Central memory CD8-positive, alpha-beta T cell (primary cell): Measurements from ENCODE around the gene MED8.

Experiments used
- ATAC-seq: fragments of 150-1000 bp; cut with Tn5 transposase; replicated peaks from 2 replicates; pipeline ENCODE4 v1.10.0; 2022; ENCODE audit warnings: mild to moderate bottlenecking, moderate FRiP score, moderate number of reproducible peaks; ENCODE audit not compliant: poor library complexity, severe bottlenecking; ENCODE audit errors: extremely low read depth
- DNase-seq, 2 donors: peaks; one replicate each; pipeline ENCODE4 v3.0.0; 2021; ENCODE audit warnings: low spot score in 2 of 2
- H3K27ac Mint-ChIP-seq: one replicate; pipeline ENCODE4 v1.8.0; 2022; ENCODE audit warnings: low read depth, mild to moderate bottlenecking, moderate library complexity, mixed read lengths
- H3K27me3 Mint-ChIP-seq: one replicate; pipeline ENCODE4 v1.8.0; 2022; ENCODE audit warnings: mixed read lengths
- H3K36me3 Mint-ChIP-seq: one replicate; pipeline ENCODE4 v1.8.0; 2022; ENCODE audit warnings: mild to moderate bottlenecking, moderate library complexity, mixed read lengths; ENCODE audit not compliant: insufficient read depth
- H3K4me1 Mint-ChIP-seq: one replicate; pipeline ENCODE4 v1.8.0; 2022; ENCODE audit warnings: mixed read lengths
- H3K4me3 Mint-ChIP-seq: one replicate; pipeline ENCODE4 v1.8.0; 2022; ENCODE audit warnings: mild to moderate bottlenecking, moderate library complexity, mixed read lengths
- H3K9me3 Mint-ChIP-seq: one replicate; pipeline ENCODE4 v1.8.0; 2022; ENCODE audit warnings: mixed read lengths

Gene MED8

GRCh38 chr1:43388613-43389012 is 987 bp downstream of the MED8 start:
- Mint-ChIP-seq H3K36me3 (peaks cover 27% of the 10 kb centered on the region), H3K4me1 (peaks cover 40% of the 10 kb centered on the region), H3K27ac (peak overlapping the region; percentile 17), H3K4me3 (peak overlapping the region; percentile 100), H3K9me3 (no peaks in the 10 kb centered on the region), H3K27me3 (no peaks in the 10 kb centered on the region)
- ATAC-seq (no peak), DNase-seq (no peak)

- Mint-ChIP-seq H3K9me3 (no peaks in the 10 kb centered on the region), H3K27ac (peak overlapping the region; percentile 17), H3K36me3 (peaks cover 29% of the 10 kb centered on the region), H3K4me3 (peak overlapping the region; percentile 100), H3K27me3 (no peaks in the 10 kb centered on the region), H3K4me1 (peaks cover 35% of the 10 kb centered on the region)
- DNase-seq (no peak), ATAC-seq (no peak)
Measured at GRCh38 chr1:43387976-43388599, 1.5 kb downstream of the MED8 start.

GRCh38 chr1:43386676-43387075 is 2.9 kb downstream of the MED8 start:
- H3K9me3 Mint-ChIP-seq, result no peaks in the 10 kb centered on the region
- no peak overlapping the region for H3K4me3 Mint-ChIP-seq
- H3K27me3 Mint-ChIP-seq, result no peaks in the 10 kb centered on the region
- DNase-seq (no peak), ATAC-seq (no peak)
- peaks cover 29% of the 10 kb centered on the region for H3K4me1 Mint-ChIP-seq
- peaks cover 29% of the 10 kb centered on the region for H3K36me3 Mint-ChIP-seq
- no peak overlapping the region for H3K27ac Mint-ChIP-seq

- H3K36me3 Mint-ChIP-seq, result peaks cover 25% of the 10 kb centered on the region
- no peak overlapping the region for H3K27ac Mint-ChIP-seq
Measured at GRCh38 chr1:43383449-43383848, 6.2 kb downstream of the MED8 start.

GRCh38 chr1:43382027-43382779 is 7.4 kb downstream of the MED8 start:
- Mint-ChIP-seq H3K4me3 (no peak overlapping the region), H3K27ac (no peak overlapping the region), H3K4me1 (no peaks in the 10 kb centered on the region), H3K36me3 (peaks cover 25% of the 10 kb centered on the region), H3K27me3 (no peaks in the 10 kb centered on the region), H3K9me3 (no peaks in the 10 kb centered on the region)
- DNase-seq (no peak), ATAC-seq (no peak)

More at GRCh38 chr1:43383449-43383848, 6.2 kb downstream of the MED8 start:
- Mint-ChIP-seq H3K27me3 (no peaks in the 10 kb centered on the region), H3K4me1 (peaks cover 11% of the 10 kb centered on the region), H3K4me3 (no peak overlapping the region), H3K9me3 (no peaks in the 10 kb centered on the region)
- ATAC-seq, result no peak
- DNase-seq, result no peak

- H3K4me3 Mint-ChIP-seq, result no peak overlapping the region
- no peaks in the 10 kb centered on the region for H3K4me1 Mint-ChIP-seq
- DNase-seq (no peak), ATAC-seq (no peak)
- H3K27ac Mint-ChIP-seq, result no peak overlapping the region
- no peaks in the 10 kb centered on the region for H3K9me3 Mint-ChIP-seq
- no peaks in the 10 kb centered on the region for H3K27me3 Mint-ChIP-seq
- peaks cover 23% of the 10 kb centered on the region for H3K36me3 Mint-ChIP-seq
Measured at GRCh38 chr1:43381612-43382011, 8.0 kb downstream of the MED8 start.

- Mint-ChIP-seq H3K4me1 (peaks cover 6% of the 10 kb centered on the region), H3K4me3 (no peak overlapping the region), H3K36me3 (peaks cover 11% of the 10 kb centered on the region), H3K9me3 (no peaks in the 10 kb centered on the region), H3K27ac (peak overlapping the region; percentile 36), H3K27me3 (no peaks in the 10 kb centered on the region)
- DNase-seq, result no peak
- no peak for ATAC-seq
Measured at GRCh38 chr1:43379476-43379875, 10.1 kb downstream of the MED8 start.

GRCh38 chr1:43377831-43378230 is 11.8 kb downstream of the MED8 start:
- no peak overlapping the region for H3K4me3 Mint-ChIP-seq
- ATAC-seq (no peak), DNase-seq (no peak)
- peaks cover 6% of the 10 kb centered on the region for H3K4me1 Mint-ChIP-seq
- peaks cover 2% of the 10 kb centered on the region for H3K36me3 Mint-ChIP-seq
- H3K9me3 Mint-ChIP-seq, result no peaks in the 10 kb centered on the region
- H3K27ac Mint-ChIP-seq, result no peak overlapping the region
- no peaks in the 10 kb centered on the region for H3K27me3 Mint-ChIP-seq

- H3K4me1 Mint-ChIP-seq, result peaks cover 6% of the 10 kb centered on the region
- H3K27me3 Mint-ChIP-seq, result no peaks in the 10 kb centered on the region
- no peaks in the 10 kb centered on the region for H3K9me3 Mint-ChIP-seq
- no peak for DNase-seq
- ATAC-seq, result no peak
- H3K36me3 Mint-ChIP-seq, result peaks cover 2% of the 10 kb centered on the region
- H3K27ac Mint-ChIP-seq, result no peak overlapping the region
- H3K4me3 Mint-ChIP-seq, result no peak overlapping the region
Measured at GRCh38 chr1:43376723-43377235, 12.8 kb downstream of the MED8 start.

- H3K4me1 Mint-ChIP-seq, result peaks cover 18% of the 10 kb centered on the region
- peaks cover 1% of the 10 kb centered on the region for H3K36me3 Mint-ChIP-seq
- no peak overlapping the region for H3K4me3 Mint-ChIP-seq
- DNase-seq, result no peak
- no peaks in the 10 kb centered on the region for H3K9me3 Mint-ChIP-seq
- no peak overlapping the region for H3K27ac Mint-ChIP-seq
- ATAC-seq, result no peak
- H3K27me3 Mint-ChIP-seq, result no peaks in the 10 kb centered on the region
Measured at GRCh38 chr1:43373066-43373940, 16.3 kb downstream of the MED8 start.

GRCh38 chr1:43372172-43372571 is 17.4 kb downstream of the MED8 start:
- Mint-ChIP-seq H3K36me3 (peaks cover 3% of the 10 kb centered on the region), H3K4me1 (peaks cover 23% of the 10 kb centered on the region), H3K27me3 (no peaks in the 10 kb centered on the region), H3K4me3 (no peak overlapping the region), H3K9me3 (no peaks in the 10 kb centered on the region), H3K27ac (no peak overlapping the region)
- no peak for DNase-seq
- no peak for ATAC-seq

GRCh38 chr1:43370564-43370963 is 19.0 kb downstream of the MED8 start:
- Mint-ChIP-seq H3K27me3 (no peaks in the 10 kb centered on the region), H3K27ac (no peak overlapping the region), H3K4me3 (no peak overlapping the region), H3K9me3 (no peaks in the 10 kb centered on the region), H3K36me3 (peaks cover 5% of the 10 kb centered on the region), H3K4me1 (peaks cover 35% of the 10 kb centered on the region)
- ATAC-seq, result no peak
- no peak for DNase-seq
